H4 (cell line): ENCODE measurements around the gene RUNX3. TPM values are rescaled to one million over a fixed set of nuclear protein-coding genes. Genes with fewer than 3 reads are reported as not detected.
"Not testable (repeated sequence)": the region's sequence is repeated elsewhere in the genome, so short reads cannot be mapped to it uniquely, and the experiment has no call there.

ENCODE experiments used
- DNase-seq: peaks from one replicate; pipeline ENCODE4 v3.0.0-alpha.2; 2015; ENCODE audit warnings: low spot score
- total RNA-seq: library from RNA; depleted of rRNA; stranded (reverse); fragments of >200 nt; shearing (Covaris generic); gene quantifications from 2 replicates; pipeline ENCODE4 v1.2.3, GENCODE V29; 2014

The RUNX3 gene
- total RNA-seq, 1 experiment from 2014 or later = 2.9 TPM

GRCh38 chr1:24913616-24914225 is 16.4 kb downstream of the RUNX3 start:
- DNase-seq = no peak

GRCh38 chr1:24913274-24913604 is 16.8 kb downstream of the RUNX3 start:
- no peak for DNase-seq

GRCh38 chr1:24912376-24913273 is 17.5 kb downstream of the RUNX3 start:
- DNase-seq = no peak

- DNase-seq = no peak
These were observed 18.4 kb downstream of the RUNX3 start for GRCh38 chr1:24911651-24912155.

GRCh38 chr1:24910751-24911650 is 19.1 kb downstream of the RUNX3 start:
- DNase-seq = peak; percentile 95

GRCh38 chr1:24910210-24910609 is 19.9 kb downstream of the RUNX3 start:
- no peak for DNase-seq

GRCh38 chr1:24909388-24909898 is 20.6 kb downstream of the RUNX3 start:
- no peak for DNase-seq

- DNase-seq = no peak
These were observed 21.4 kb downstream of the RUNX3 start for GRCh38 chr1:24908591-24909259.

- DNase-seq = not testable (repeated sequence)
These were observed 22.3 kb downstream of the RUNX3 start for GRCh38 chr1:24907587-24908294.

- DNase-seq = no peak
These were observed 23.2 kb downstream of the RUNX3 start for GRCh38 chr1:24906760-24907490.

- no peak for DNase-seq
These were observed 23.9 kb downstream of the RUNX3 start for GRCh38 chr1:24905979-24906720.

- no peak for DNase-seq
These were observed 24.6 kb downstream of the RUNX3 start for GRCh38 chr1:24905355-24905978.

- DNase-seq = no peak
These were observed 25.2 kb downstream of the RUNX3 start for GRCh38 chr1:24904731-24905354.

GRCh38 chr1:24903955-24904730 is 25.9 kb downstream of the RUNX3 start:
- no peak for DNase-seq

GRCh38 chr1:24903560-24903954 is 26.5 kb downstream of the RUNX3 start:
- DNase-seq = no peak

GRCh38 chr1:24903011-24903461 is 27.0 kb downstream of the RUNX3 start:
- DNase-seq = no peak

GRCh38 chr1:24902471-24902891 is 27.6 kb downstream of the RUNX3 start:
- no peak for DNase-seq
